ENCODE measurements around the gene LIX1.
A peak's percentile ranks its signal among the peaks of the same experiment; 100 is the strongest.

The LIX1 gene

DNA sequence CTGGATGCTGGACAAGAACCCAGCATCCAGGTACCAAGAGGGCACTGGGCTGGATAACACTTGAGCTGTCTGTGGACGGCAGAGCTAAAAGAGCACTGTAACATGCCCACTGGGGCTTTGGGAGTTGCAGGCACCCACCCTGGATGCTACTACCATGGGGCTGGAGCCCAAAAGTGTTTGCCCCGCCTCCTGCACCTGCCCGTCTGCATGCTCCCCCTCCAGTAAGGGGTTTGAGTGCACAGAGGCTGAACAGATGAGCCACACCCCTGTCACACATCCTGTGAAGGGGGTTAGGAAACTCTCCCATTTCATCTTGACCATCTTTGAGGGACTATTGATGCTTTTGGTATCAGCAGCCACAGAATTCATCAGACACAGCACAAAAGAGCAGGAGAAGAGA is 69.0 kb downstream of the LIX1 start:
- no peak for DNase-seq (ENCODE audit: low spot score)

DNA sequence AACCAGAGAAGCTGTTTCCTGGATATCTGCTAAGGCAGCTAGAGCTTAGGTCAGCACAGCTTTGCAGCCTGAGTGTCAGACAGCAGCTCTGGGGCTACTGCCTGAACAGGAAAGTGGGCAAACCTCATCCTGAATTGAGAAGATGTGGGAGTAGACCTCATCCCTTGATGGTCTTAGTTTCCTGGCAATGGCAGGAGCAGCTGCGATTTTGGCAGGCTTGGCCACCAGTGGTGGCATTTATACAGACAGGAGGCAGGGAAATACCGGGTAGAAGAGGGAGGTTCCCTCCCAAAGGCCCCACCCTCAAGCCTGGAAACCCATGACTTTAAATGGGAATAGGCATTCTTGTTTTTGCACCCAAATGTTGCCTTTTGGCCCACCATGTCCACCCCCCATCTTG is 69.7 kb downstream of the LIX1 start:
- DNase-seq (ENCODE audit: low spot score), result no peak

DNA sequence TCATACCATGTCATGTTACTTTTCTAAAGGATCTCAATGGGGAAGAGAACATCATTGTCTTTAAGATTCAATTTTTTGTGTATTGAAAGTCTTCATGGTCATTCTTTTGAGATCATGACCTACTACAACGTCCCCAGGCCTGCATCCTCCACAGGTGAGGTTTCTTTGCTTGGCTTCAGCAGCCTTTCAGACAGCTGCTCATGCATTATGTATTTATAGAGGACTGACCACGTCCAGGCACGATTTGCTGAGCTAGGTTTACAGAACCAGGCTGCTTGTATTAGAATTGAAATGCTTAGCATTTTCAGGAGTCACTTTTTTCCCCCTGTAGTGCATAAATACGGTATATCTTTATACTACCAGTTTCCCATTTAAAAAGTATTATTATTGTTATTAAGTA is 70.4 kb downstream of the LIX1 start:
- no peak for DNase-seq (ENCODE audit: low spot score)

GRCh38 chr5:97071101-97071500 is 71.3 kb downstream of the LIX1 start:
- DNase-seq (ENCODE audit: low spot score), result no peak

GRCh38 chr5:97070234-97070633 is 72.2 kb downstream of the LIX1 start:
- DNase-seq (ENCODE audit: low spot score), result no peak

DNA sequence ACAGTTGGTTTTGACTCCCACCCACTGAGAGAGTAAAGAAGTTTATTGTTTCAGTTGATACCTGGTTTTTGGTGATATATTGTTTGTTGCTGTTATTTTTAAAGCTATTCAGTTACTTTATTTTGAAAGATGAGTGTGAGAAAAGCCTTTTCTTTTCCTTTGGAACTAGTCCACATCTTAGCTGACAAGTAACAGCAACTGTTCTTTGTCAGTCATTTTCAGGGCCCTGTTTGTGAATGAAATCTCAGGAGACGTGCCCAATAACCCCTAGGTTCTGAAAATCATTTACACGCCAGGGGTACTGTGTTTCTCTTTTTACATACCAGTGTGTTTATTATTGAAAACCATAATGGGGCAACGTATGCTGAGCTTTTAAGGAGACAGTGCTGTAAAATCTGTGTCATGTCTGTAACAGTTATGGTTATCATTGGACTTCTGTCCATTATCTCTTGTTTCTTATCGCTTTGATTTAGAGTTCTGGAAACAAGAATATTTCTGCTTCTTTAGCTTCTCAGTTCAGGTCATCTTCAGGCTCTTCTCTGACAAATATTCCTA is 75.0 kb downstream of the LIX1 start:
- DNase-seq (ENCODE audit: low spot score), result no peak

GRCh38 chr5:97065475-97065874 is 76.9 kb downstream of the LIX1 start:
- DNase-seq (ENCODE audit: low spot score), result peak; percentile 46

DNA sequence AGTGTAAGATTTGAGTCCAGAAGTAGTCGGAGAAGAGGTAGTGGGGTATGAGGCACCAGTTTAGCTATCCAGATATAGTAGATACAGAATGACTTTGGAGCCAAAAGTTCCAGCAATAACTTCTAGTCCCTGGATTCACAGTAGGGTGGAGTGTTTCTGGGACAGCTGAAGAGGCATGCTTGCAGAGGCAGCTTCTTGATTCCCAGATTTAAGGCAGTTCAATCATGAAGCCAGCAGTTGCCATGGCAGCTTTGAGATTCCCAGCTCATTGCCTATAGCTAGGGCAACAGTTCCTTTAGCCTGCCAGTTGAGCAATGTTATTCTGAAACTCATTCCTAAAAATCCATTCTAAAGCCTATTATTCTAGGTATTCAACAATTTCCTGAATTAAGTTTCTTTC is 79.2 kb downstream of the LIX1 start:
- no peak for DNase-seq (ENCODE audit: low spot score)

DNA sequence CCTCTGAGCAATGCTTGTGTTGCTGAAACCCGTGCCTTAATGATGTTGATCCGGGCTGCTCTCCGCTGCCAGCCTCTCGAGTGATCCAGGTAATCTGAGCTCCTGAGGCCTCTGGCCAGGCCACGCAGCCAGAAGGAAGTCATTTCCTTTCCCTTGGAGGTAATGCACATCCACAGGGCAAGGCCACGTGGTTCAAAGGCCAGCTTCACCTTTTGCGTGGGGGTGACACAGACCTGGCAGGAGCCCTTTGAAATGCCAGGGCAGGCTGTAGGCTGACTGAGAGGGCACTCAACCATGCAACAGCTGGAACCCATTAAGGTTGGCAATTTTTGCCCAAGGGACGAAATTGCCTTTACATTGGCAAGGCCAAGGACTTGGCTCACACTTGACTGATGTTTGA is 80.4 kb downstream of the LIX1 start:
- DNase-seq (ENCODE audit: low spot score), result peak; percentile 34

DNA sequence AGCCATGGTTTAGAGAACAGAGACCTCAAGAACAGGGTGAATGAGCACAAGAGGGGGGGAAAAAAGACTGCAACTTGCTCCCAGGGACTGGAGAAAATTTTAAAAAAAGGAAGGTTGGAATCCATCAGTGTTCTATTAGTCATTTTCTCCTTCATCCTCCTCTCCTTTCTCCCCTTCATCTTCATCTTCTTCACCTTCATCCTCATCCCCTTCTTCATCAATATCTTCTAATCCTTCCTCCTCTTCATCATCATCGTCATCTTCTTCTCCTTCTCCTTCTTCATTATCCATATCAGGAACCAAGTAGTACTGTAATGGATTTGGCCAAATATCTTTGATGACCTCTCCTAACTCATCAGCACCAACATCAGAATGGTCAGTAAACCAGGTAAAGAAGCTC is 86.1 kb downstream of the LIX1 start:
- DNase-seq (ENCODE audit: low spot score), result no peak

- DNase-seq (ENCODE audit: low spot score), result no peak
These were observed 93.2 kb downstream of the LIX1 start for GRCh38 chr5:97049175-97049574.

- no peak for DNase-seq (ENCODE audit: low spot score)
These were observed 95.3 kb downstream of the LIX1 start for GRCh38 chr5:97047076-97047475.

GRCh38 chr5:97046270-97046982 is 96.0 kb downstream of the LIX1 start:
- no peak for DNase-seq (ENCODE audit: low spot score)

DNA sequence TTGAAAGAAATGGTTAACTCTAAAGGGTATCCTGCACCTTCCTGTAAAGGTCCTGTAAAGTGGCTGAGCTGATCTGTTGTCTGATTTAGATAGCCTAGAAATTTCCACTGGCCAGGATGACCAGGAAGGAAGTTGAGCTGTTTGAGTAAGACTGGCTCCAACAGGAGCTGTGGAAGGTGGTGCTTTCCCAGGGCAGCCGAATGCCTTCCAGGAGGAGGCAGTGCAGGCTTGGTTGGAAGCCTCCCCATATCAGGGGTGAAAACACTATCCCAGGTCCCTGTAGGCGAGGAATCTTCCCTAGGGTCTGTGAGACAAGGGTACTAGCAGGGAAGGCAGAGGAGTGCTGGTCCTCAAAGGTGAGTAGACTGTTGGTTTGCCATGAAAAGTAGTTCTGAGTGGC is 98.4 kb downstream of the LIX1 start:
- peak; percentile 58 for DNase-seq (ENCODE audit: low spot score)

- DNase-seq (ENCODE audit: low spot score), result no peak
These were observed 98.9 kb downstream of the LIX1 start for GRCh38 chr5:97043511-97043910.

- peak; percentile 29 for DNase-seq (ENCODE audit: low spot score)
These were observed 99.4 kb downstream of the LIX1 start for GRCh38 chr5:97042996-97043395.
